CD4-positive, alpha-beta T cell treated with Interleukin-17A for 4 hours (primary cell): ENCODE measurements around the gene MIEF1.
"Not testable (repeated sequence)": the region's sequence is repeated elsewhere in the genome, so short reads cannot be mapped to it uniquely, and the experiment has no call there.

Experiments
- DNase-seq: peaks from one replicate; pipeline ENCODE4 v3.0.0-alpha.2; 2020; ENCODE audit warnings: mixed read lengths

The MIEF1 gene

DNA sequence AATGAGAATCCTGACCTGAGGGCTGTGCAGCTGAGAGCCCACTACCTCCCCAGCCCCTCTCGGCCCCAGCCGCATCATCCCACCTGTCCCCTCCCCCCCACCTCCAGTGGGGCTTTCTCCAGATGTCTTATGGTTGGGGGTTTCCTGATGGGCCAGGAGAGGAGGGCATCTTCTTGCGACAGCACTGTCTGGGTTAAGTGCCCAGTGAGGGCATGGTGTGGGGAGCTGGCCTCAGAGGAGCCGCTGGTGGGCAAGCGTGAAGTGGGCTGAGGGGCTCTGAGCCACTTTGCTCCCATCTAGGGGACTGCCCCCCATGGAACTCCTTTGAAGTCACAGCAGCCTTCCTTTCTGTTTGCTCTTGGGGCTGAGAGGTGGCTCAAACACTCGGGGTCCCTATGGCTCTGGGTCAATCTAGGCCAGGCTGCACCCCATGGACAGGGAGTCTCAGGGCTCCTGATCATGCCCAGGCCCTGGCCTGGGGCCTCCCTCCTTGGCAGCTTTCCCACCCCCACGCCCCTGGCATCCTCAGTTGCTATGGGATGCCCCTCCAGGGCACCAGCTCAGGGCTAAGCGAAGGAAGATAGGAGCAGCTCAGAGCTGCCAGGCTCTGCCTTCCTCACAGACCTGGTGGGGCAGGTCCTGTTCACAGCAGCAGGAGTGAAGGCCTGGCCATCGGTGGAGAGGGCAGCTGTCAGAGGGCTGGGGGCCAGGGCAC lies 11.0 kb upstream of the MIEF1 start:
- DNase-seq, result no peak

DNA sequence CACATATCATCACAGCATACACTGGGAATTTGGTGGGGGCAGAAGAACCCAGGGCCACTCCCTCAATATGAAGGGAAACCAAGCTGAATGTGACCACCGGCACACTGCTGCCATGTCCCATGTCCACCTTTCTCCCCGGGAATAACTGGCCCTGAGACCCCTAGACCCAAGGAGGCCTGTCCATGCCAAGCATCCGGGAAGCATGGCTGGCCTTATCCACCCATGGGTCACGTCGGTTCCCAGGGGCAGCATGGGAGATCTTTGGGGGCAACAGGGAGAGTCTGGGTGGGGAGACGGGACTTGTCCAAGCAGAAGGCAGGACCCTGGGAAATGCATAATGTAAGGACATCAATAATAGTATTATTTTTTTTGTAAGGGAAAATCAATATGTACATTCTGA lies 10.4 kb upstream of the MIEF1 start:
- no peak for DNase-seq

DNA sequence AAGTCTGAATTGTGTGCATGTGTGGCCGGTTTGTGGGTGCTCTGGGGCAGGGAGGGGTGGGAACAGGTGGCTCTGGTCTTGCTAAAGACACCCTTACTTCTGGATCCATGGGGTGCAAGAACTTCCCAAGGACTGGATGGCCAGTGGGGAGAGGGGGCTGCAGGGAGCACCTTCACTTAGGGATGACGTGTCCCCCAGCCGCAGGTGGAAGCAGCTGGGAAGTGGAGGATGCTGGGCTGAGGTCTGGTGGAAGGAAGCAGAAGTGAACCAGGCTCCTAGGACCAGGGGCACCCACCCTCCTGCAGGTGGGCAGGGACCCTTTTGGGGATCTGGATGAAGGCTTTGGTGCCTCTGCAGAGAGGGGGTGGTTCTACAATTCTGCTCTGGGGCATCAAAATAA lies 9.9 kb upstream of the MIEF1 start:
- DNase-seq, result no peak

DNA sequence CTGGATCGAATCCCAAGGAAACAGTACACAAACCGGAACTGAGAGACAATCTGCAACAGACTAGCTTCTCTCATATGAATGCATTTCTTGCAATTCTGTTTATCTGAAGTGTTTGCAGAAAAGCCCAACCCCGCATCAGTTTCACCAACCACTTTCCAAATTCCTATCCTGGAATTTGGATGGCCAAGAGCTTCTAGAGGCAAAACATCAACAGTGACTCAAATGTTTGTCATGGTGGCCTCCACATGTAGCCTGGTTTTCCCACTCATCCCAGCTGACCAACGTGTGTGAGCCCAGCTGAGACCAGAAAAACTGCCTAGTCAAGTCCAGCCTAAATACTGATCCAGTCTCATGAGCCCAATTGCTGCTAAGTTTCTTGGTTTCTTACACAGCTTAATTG lies 8.3 kb upstream of the MIEF1 start:
- no peak for DNase-seq

DNA sequence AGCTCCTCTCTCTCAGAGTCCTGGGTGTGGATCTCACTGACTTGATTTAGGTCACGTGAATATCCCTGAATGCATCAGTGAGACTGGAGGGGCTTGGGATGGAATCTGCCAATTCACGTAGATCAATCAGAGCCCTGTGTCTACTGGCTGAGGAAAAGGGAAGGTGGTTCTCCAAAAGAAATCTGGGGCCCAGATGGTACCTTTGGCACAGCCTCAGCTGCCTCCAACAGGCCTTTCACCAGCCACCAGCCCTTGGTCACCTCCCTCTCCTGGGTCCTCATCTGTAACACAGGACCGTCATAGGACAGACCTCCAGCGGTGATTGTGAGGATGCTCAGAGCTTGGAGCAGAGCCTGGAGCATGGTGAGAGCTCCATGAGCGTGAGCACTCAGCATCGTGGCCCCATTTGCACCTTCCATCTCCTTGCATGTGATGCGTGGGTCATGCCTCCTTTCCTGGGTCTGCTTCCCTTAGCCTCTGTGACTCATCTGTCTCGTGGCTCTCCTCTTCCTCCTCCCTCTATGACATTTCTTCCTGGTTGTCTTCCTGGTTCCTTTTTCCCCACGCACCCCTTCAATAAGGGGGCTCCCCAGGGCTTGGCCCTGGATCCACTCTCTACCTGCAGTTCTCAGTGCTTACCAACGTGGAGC lies 7.5 kb upstream of the MIEF1 start:
- DNase-seq, result no peak

DNA sequence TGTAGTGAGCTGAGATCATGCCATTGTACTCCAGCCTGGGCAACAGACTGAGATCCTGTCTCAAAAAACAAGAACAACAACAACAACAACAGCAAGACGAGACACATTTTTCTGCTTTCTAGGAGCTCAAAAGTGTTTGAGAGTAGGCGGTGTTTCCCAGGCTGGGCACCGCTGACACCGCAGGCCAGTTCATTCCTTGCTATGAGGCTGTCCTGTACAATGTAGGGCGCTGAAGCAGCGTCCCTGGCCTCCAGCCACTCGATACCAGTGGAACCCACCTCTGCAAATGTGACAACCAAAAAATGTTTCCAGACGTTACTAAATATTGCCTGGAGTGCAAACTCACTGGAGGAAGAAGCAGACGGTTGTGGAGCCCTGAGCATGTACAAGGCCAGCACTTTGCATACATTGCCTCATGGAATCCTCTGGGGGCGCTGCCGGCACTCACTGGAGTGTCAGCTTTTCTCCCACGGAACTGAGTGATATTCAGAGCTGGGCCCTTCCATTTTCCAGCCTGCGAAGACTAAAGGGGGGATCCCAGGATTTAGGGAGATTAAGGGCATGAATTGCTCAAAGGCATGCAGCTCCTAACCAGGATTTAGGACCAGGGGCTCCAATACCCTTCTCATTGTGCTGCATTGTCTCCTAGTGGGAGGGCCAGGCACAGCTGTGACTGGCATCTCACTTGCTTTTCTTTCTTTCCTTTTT lies 5.8 kb upstream of the MIEF1 start:
- peak; percentile 72 for DNase-seq

DNA sequence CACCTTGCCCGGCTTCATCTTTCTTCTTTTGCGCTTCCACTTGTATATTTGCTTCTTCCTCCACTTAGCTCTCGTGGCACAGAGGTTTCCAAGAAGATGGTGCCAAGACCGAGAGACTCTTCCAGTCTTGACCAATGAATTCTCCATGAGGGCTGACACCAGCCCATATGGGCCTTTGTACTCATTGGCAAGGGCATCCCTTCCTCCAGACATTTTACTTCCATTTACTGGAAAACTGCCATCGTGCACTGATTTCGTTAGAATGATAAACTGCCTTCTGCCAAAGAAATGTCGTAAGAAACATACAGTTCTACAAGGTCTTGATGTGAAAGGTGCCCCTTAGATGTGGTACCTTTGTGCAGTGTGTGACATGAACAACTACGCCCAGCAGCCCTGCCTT lies 4.7 kb upstream of the MIEF1 start:
- no peak for DNase-seq

DNA sequence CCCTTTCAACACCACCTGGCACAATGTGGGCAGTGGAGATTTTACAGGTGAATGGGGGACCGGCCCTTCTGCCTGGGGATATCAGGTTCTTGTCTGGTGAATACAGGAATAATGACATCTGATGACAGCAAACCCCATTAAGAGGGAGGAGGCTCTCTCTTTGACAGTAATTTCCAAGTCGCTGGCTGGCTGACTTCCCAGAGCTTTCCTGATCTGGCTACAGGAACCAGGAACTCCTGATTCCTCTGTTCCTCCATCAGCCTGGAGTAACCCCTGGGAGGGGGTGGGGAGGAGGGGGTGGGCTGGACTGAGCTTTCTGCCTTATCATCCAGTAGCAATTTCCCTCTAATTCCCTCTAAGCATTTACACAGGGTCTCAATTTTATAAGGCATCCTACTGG lies 3.7 kb upstream of the MIEF1 start:
- DNase-seq, result no peak

DNA sequence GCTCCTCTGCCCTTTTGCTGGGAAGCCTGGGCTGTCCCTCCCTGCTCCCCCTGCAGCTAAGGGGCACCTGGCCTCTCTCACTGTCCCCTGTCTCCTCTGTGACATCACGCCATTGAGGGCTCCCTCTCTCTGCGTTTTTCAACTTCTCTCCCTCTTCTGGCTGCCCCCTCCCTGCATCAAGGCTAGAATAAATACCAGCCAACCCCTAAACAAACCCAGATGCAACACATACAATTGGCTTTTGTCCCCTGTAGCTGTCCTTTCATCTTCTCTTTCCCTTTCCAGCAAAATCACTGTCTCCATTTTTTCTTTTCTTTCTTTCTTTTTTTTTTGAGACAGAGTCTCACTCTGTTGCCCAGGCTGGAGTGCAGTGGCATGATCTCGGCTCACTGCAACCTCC lies 3.3 kb upstream of the MIEF1 start:
- DNase-seq, result no peak

DNA sequence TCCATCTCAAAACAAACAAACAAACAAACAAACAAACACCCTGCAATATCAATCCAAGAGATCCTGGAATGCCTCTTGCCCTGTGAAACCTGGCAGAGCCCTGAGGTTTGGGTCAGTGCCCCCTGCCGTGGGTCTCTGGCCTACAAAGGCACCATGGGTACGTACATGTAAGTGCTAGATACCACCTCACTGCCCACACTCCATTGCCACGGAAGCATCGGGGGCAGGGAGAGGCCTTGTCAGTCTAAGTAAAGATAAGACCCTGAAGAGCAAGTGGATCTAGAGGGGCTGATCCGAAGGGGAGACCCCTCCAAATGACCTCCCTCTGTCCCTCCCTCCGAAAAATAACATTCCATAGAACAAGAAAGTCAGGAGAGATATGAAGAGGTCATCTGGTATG lies 2.0 kb upstream of the MIEF1 start:
- no peak for DNase-seq

DNA sequence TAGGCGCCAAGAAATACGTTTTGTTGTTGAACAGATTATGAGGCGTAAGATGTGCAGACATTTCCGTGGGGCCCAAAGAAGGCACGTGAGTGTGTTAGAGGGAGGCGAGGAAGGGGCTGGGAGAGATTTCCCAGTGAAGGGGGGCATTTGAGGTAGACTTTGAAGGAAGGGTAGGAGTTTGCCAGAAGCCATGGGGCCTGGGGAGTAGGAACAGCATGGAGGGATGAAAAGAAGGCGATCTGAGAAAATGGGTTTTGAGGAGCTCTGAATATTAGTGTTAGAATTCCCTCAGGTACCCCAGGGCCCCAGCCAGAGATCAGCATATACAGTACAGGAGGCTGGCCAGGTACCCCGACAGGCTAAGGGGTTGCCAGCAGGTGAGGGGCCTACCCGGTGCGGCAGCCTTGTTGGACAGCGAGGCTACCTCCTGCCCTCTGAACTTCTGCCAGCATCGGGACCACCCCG lies 414 bp upstream of the MIEF1 start:
- DNase-seq, result no peak

DNA sequence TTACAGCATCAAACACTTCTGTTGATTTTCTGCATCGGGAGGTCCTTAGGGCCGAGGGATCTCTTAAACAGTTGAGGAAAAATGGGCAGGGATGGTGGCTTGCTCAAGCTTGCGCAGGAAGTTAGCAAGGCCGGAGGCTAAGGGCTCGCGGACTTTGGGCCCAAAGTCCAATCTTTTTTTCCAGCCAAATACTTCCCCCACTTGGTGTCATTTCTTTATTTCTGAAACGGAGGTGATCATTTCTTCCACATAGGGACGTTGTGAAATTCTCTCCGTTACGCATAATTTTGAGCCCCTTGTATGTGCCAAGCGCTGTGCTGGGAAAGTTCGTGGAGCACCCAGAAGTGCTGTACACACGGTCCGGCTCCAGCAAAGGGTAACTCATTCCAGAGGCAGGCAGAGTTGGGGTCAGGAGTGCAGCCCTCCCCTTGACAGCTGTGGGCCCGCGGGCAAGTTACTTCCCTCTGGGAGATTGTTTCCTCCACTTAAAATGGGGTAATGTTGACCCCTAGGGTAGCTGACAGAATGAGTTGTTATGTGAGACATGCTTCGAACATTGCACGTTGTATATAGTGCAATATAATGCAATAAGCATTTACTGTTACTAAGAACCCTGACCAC lies 809 bp downstream of the MIEF1 start:
- DNase-seq, result no peak

DNA sequence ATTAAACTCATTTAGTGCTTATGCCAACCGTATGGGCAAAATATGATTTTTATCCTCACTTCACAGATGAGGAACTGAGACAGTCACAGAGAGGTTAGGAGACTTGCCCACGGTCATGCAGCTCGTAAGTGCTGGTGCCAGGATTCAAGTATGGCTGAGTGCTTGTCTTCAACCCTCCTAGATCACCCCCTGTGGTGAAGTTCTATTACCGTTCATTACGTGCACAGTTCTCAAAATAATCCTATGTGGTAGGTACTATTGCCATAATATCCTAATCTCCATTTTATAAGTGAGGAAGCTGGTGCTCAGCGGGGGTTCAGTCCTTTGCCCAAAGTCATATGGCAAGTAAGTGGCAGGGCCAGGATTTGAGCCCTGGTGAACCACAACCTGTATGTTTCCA lies 1.5 kb downstream of the MIEF1 start:
- DNase-seq, result no peak

DNA sequence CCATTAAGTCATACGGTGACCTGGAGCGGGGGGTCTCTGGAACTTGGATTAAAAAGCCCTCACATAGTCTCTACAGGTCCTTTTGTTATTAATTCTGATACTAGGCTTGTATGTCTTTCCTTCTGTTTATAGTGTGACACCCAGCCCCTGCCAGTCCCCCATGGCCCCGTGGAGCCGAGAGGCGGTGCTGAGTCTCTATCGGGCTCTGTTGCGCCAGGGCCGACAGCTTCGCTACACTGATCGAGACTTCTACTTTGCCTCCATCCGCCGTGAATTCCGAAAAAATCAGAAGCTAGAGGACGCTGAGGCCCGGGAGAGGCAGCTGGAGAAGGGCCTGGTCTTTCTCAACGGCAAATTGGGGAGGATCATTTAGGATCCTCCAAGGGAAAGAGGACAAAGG lies 2.0 kb downstream of the MIEF1 start:
- DNase-seq, result no peak

DNA sequence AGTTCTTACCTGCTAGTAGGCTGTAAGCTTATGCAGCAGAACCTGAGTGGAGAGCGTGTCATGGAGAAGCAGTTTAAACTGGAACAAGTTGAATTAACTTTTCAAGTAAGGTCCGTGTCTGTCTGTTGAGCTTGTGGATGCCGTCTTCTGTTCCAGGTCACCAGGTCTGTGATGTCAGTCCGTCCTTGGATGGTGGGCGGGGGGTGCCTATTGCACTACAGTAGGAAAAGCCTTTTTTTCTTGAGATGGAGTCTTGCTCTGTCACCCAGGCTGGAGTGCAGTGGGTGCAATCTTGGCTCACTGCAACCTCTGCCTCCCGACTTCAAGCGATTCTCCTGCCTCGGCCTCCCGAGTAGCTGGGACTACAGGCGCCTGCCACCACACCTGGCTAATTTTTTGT lies 4.9 kb downstream of the MIEF1 start:
- DNase-seq, result not testable (repeated sequence)

DNA sequence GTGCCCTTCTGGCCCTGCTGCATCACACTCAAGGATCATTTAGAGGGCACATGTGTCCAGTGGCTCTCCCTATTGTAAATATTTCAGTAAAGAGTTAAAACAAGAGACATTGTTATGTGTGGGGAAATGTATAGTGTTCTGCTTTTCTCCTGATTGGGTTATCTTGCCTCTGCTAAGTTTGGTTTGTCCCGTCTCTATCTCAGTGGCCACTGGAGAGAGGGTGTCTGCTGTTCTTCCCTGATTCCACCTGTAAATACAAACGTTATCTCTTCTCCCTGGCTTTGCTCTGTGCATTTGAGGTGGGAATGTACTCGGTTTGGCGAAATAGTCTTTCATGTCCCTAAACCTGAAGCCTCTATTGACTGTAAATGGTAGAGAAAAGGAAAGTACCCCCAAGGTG lies 6.3 kb downstream of the MIEF1 start:
- DNase-seq, result no peak

DNA sequence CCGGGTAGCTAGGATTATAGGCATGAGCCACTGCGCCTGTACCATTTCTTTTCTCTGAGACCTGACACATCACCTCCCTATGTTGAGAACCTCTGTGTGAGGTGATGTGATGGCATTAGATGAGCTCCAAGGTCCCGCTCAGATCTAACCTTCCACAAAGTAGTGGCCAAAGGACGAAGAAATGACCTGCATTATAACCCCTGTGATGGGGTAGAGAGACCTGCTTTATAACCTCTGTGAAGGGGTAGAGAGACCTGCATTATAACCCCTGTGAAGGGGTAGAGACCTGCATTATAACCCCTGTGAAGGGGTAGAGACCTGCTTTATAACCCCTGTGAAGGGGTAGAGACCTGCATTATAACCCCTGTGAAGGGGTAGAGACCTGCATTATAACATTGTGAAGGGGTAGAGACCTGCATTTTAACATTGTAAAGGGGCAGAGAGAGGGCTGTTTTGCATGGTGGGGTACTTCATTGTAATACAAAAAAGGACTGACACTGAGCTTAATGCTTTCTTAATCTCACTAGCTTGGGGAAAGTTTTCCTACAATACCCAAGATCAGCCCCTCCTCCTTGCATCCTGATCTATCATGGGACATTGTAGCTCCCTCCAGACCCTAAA lies 8.5 kb downstream of the MIEF1 start:
- DNase-seq, result no peak

DNA sequence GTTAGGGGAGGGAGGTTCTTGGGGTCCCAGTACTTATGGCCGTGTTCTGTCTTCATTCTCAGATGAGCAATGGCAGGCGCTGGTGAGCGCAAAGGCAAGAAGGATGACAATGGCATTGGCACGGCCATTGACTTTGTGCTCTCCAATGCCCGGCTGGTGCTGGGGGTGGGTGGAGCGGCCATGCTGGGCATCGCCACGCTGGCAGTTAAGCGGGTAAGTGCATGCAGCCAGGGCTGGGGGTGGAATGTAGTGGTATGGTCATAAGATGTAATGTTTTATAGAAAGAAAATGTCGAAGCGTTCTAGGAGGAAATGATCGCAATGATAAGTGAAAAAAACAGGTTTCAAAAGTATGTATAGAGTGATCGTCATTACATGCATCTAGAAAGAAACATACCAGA lies 9.1 kb downstream of the MIEF1 start:
- DNase-seq, result no peak

DNA sequence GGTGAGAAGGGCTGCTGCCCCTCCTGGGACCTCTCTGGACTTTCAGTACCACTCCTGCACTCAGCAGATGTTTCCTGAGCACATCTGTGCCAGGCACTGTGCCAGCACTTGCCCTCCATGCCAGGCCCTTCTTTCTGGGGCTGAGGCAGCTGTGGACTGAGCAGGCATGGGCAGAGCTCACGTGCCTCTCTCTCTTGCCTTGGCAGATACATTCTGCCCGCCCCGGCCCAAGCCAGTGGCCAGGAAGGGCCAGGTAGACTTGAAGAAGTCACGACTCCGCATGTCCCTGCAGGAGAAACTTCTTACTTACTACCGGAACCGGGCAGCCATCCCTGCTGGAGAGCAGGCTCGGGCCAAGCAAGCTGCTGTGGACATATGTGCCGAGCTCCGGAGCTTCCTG lies 9.9 kb downstream of the MIEF1 start:
- DNase-seq, result no peak

DNA sequence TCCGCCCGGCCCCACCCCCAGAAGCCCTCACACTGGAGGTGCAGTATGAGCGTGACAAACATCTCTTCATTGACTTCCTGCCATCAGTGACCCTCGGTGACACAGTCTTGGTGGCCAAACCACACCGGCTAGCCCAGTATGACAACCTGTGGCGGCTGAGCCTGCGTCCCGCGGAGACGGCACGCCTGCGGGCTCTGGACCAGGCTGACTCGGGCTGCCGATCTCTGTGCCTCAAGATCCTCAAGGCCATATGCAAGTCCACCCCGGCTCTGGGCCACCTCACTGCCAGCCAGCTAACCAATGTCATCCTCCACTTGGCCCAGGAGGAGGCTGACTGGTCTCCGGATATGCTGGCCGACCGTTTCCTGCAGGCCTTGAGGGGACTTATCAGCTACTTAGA lies 11.7 kb downstream of the MIEF1 start:
- no peak for DNase-seq

DNA sequence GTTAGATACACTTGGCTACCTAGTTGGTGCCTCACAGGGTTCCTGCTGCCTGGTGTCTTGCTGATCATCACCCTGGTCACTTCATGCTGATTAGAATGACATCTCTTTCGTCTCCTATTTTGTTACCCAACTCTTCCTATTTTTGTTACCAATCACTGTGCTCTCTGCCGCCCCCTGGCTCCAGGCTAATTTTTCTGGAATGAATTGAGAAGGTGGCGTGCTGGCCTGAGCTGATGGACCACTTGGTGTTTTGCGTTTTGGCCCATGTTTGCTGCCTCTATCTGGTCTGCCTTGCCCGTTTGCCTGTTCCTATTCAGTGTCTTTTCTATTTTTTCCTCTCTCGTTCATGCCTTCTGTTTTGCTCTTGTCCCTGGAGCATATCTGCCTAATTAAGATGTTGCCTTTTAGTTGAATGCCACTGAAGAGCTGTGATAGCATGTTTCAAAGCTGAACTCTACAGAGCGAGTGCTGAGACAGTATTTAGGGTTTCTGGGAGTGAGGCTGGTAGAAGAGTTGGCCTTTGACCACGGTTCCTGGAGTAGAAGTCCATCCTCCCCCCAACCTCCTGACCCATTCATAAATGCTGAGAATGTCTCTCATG lies 12.4 kb downstream of the MIEF1 start:
- peak; percentile 68 for DNase-seq

DNA sequence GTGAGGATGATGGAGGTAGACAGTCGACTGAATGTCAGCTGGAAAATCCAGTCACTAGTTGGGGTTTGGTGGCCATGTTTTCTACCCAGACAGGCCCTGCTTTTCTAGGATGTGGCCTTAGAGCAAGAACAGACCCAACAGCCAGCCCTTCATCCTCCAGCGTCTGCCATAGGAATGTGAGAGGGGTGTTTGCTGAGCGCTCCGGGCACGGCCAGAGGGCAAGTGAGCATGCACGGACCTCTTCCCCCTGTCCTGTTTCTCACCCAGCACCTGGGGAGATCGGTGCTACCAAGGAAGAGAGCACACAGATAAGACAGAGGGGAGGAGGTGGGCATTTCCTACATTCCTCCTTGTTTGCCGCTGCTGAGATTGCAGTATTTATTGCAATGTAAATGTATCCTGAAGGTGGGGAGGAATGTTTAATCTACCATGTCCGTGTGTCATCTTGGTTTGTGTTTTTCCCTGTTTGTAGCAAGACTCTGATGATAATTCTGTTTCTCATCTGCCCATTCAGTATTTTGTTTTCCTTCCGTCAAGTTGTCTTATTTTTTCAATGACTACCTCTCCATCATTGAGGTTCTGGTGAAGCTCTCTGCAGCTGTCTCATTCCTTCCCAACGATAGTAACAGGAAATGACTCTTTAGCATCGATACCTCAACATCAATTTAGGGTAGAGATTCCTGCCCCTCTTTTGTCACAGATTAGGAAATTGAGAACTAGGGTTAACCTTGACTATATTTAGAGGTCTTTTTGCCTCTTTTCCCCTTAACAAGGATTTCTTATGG lies 13.4 kb downstream of the MIEF1 start:
- no peak for DNase-seq
